Omental fat pad (tissue), 4 donors: Measurements from ENCODE around the gene GATA3. TPM values are rescaled to one million over a fixed set of nuclear protein-coding genes. Genes with fewer than 3 reads are reported as not detected.

ENCODE experiments used
- ATAC-seq: fragments of 150-250 bp; one replicate; pipeline ENCODE4 v1.9.1; 2016; ENCODE audit warnings: mild to moderate bottlenecking, moderate library complexity; ENCODE audit not compliant: low FRiP score
- DNase-seq: peaks from one replicate; pipeline ENCODE4 v3.0.0-alpha.2; 2019; ENCODE audit warnings: low spot score
- CTCF ChIP-seq, 3 donors: fragments of 450-650 bp; IDR thresholded peaks; one replicate each; pipeline ENCODE4 v1.5.1; 2016 to 2017; ENCODE audit warnings: antibody characterized with exemption in 3 of 3, mild to moderate bottlenecking in 3 of 3, moderate library complexity in 2 of 3
- total RNA-seq, 4 donors: library from RNA; depleted of rRNA; stranded (reverse); fragments of >200 nt; gene quantifications; one replicate each; pipeline ENCODE4 v1.1.0, GENCODE V29; 2016

GATA3 gene
- total RNA-seq, 4 donors from 2014 or later, result 0.28 to 3.1 (median 1.3) TPM

- no peak for DNase-seq
- no peak for ATAC-seq
- no peak for TF ChIP-seq CTCF (IDR thresholded peaks at IDR 0.05)
Measured at GRCh38 chr10:8063128-8063908, 8.8 kb downstream of the GATA3 start.

GRCh38 chr10:8063935-8064334 lies 9.4 kb downstream of the GATA3 start:
- no peak for DNase-seq

GRCh38 chr10:8064436-8064835 lies 9.9 kb downstream of the GATA3 start:
- DNase-seq (no peak), ATAC-seq (no peak)

More at GRCh38 chr10:8063935-8064334, 9.4 kb downstream of the GATA3 start:
- no peak for ATAC-seq
- TF ChIP-seq CTCF (IDR thresholded peaks at IDR 0.05), result no peak

GRCh38 chr10:8065651-8066050 lies 11.2 kb downstream of the GATA3 start:
- DNase-seq (no peak), ATAC-seq (no peak)
- no peak for TF ChIP-seq CTCF (IDR thresholded peaks at IDR 0.05)

More at GRCh38 chr10:8064436-8064835, 9.9 kb downstream of the GATA3 start:
- no peak for TF ChIP-seq CTCF (IDR thresholded peaks at IDR 0.05)

GRCh38 chr10:8066124-8066523 lies 11.6 kb downstream of the GATA3 start:
- DNase-seq (no peak), ATAC-seq (no peak)
- no peak for TF ChIP-seq CTCF (IDR thresholded peaks at IDR 0.05)

GRCh38 chr10:8066797-8067196 lies 12.3 kb downstream of the GATA3 start:
- DNase-seq (no peak), ATAC-seq (no peak)
- no peak for TF ChIP-seq CTCF (IDR thresholded peaks at IDR 0.05)

- no peak for ATAC-seq
- no peak for DNase-seq
- TF ChIP-seq CTCF (IDR thresholded peaks at IDR 0.05), result no peak
Measured at GRCh38 chr10:8069108-8069507, 14.6 kb downstream of the GATA3 start.
